K562 (cell line): ENCODE results near the gene SPEG.

Experiments used
- CAMTA2 ChIP-seq: fragments of 250-450 bp; sonication (Bioruptor Pico); conservative IDR thresholded peaks from 2 replicates; pipeline ENCODE4 v1.5.1; 2022
- CBX2 ChIP-seq: fragments of 200-600 bp; sonication (generic); IDR thresholded peaks from one replicate; pipeline ENCODE4 v1.6.1; 2012; ENCODE audit warnings: mild to moderate bottlenecking, low read length, inconsistent platforms; ENCODE audit not compliant: insufficient read depth, poor library complexity, severe bottlenecking
- GATAD2A ChIP-seq: fragments of 450-650 bp; IDR thresholded peaks from 2 replicates; pipeline ENCODE4 v1.6.1; 2017
- JUND ChIP-seq, 2 experiments: IDR thresholded peaks; 2 replicates in 1 of 2; 3 replicates in 1 of 2; pipeline ENCODE4 v1.6.1; 2011; ENCODE audit warnings: borderline replicate concordance in 2 of 2, low read depth in 2 of 2, low read length in 2 of 2, improper control_type of control experiment in 1 of 2, missing biosample characterization in 1 of 2, missing genetic modification characterization in 1 of 2, missing genetic modification reagents in 1 of 2
- NR4A1 ChIP-seq, 2 experiments: fragments of 250-450 bp in 1 of 2; fragments of 450-650 bp in 1 of 2; sonication (Bioruptor Pico) in 1 of 2; IDR thresholded peaks; 2 replicates each; pipeline versions ENCODE4 v1.4.0 to v1.6.1; 2016 to 2020; ENCODE audit warnings: mild to moderate bottlenecking in 2 of 2, missing compliant biosample characterization in 1 of 2, missing genetic modification characterization in 1 of 2, moderate library complexity in 1 of 2
- SMAD4 ChIP-seq: fragments of 250-450 bp; sonication (Bioruptor Pico); conservative IDR thresholded peaks from 2 replicates; pipeline ENCODE4 v1.8.0; 2021; ENCODE audit warnings: inconsistent platforms, mild to moderate bottlenecking, moderate library complexity
- TCF3 ChIP-seq: sonication (generic); formaldehyde crosslinking; IDR thresholded peaks from 2 replicates; pipeline ENCODE4 v1.4.0; 2020; ENCODE audit warnings: mild to moderate bottlenecking, missing genetic modification reagents
- ZFX ChIP-seq: sonication (generic); formaldehyde crosslinking; IDR thresholded peaks from 2 replicates; pipeline ENCODE4 v1.8.0; 2022; ENCODE audit warnings: mild to moderate bottlenecking, missing genetic modification reagents, moderate library complexity
- ZNF253 ChIP-seq: fragments of 250-450 bp; sonication (Bioruptor Pico); conservative IDR thresholded peaks from 2 replicates; pipeline ENCODE4 v1.6.1; 2021; ENCODE audit warnings: mild to moderate bottlenecking
- TF ChIP-seq, protein P1 (sequence below), 3 experiments: IDR thresholded peaks in 2 of 3; conservative IDR thresholded peaks in 1 of 3; 2 replicates each; pipeline ENCODE4 v1.5.1; 2011 to 2012; ENCODE audit warnings: low read length in 3 of 3, mild to moderate bottlenecking in 3 of 3, control low read depth in 2 of 3, improper control_type of control experiment in 1 of 3, inconsistent platforms in 1 of 3, low read depth in 1 of 3, mixed read lengths in 1 of 3, moderate library complexity in 1 of 3; ENCODE audit not compliant: insufficient read depth in 2 of 3
- TF ChIP-seq, protein P2 (sequence below): fragments of 450-650 bp; IDR thresholded peaks from 2 replicates; pipeline ENCODE4 v1.6.1; 2016; ENCODE audit warnings: mild to moderate bottlenecking, moderate library complexity
- TF ChIP-seq, protein P3 (sequence below): sonication (generic); formaldehyde crosslinking; IDR thresholded peaks from 2 replicates; pipeline ENCODE4 v1.8.1; 2022; ENCODE audit warnings: missing genetic modification reagents
- TF ChIP-seq, protein P4 (sequence below): fragments of 450-650 bp; IDR thresholded peaks from 2 replicates; pipeline ENCODE4 v1.6.1; 2016

DNA sequence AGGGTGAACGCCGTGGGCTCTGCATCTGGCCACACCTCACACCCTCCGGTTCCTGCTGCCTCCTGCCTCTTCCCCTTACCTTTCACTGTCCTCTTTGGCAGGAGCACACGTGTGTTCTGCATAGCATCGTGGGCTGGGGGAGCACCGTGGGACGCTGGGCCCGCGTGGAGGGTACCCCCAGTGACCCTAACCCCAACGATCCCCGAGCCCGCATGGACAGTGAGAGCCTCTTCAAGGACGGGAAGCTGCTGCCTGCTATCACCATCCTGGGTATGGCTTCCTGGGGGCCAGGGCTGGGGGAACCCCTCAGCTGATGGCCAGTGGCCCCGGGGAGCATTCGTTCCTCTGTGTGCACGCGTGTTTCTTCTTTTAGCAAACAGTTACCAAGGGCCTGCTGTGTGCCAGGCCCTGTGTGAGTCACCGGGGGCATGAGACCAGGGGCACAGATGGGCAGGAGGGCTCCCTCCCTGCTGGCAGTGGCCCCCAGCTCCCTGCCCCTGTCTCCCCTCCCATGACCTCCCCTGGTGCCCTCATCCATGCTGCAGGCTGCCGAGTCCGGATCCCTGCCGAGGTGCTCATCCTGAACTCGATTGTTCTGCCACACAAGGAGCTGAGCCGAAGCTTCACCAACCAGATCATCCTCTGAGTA lies 71.6 kb downstream of the SPEG start:
- TF ChIP-seq, protein P1, sequence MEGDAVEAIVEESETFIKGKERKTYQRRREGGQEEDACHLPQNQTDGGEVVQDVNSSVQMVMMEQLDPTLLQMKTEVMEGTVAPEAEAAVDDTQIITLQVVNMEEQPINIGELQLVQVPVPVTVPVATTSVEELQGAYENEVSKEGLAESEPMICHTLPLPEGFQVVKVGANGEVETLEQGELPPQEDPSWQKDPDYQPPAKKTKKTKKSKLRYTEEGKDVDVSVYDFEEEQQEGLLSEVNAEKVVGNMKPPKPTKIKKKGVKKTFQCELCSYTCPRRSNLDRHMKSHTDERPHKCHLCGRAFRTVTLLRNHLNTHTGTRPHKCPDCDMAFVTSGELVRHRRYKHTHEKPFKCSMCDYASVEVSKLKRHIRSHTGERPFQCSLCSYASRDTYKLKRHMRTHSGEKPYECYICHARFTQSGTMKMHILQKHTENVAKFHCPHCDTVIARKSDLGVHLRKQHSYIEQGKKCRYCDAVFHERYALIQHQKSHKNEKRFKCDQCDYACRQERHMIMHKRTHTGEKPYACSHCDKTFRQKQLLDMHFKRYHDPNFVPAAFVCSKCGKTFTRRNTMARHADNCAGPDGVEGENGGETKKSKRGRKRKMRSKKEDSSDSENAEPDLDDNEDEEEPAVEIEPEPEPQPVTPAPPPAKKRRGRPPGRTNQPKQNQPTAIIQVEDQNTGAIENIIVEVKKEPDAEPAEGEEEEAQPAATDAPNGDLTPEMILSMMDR (IDR thresholded peaks at IDR 0.05 in 2 of 3, conservative IDR thresholded peaks at IDR 0.05 in 1 of 3; ENCODE audit: insufficient read depth in 2 of 3, low read depth in 1 of 3, low read length in 3 of 3): no peak
- TF ChIP-seq, protein P2, sequence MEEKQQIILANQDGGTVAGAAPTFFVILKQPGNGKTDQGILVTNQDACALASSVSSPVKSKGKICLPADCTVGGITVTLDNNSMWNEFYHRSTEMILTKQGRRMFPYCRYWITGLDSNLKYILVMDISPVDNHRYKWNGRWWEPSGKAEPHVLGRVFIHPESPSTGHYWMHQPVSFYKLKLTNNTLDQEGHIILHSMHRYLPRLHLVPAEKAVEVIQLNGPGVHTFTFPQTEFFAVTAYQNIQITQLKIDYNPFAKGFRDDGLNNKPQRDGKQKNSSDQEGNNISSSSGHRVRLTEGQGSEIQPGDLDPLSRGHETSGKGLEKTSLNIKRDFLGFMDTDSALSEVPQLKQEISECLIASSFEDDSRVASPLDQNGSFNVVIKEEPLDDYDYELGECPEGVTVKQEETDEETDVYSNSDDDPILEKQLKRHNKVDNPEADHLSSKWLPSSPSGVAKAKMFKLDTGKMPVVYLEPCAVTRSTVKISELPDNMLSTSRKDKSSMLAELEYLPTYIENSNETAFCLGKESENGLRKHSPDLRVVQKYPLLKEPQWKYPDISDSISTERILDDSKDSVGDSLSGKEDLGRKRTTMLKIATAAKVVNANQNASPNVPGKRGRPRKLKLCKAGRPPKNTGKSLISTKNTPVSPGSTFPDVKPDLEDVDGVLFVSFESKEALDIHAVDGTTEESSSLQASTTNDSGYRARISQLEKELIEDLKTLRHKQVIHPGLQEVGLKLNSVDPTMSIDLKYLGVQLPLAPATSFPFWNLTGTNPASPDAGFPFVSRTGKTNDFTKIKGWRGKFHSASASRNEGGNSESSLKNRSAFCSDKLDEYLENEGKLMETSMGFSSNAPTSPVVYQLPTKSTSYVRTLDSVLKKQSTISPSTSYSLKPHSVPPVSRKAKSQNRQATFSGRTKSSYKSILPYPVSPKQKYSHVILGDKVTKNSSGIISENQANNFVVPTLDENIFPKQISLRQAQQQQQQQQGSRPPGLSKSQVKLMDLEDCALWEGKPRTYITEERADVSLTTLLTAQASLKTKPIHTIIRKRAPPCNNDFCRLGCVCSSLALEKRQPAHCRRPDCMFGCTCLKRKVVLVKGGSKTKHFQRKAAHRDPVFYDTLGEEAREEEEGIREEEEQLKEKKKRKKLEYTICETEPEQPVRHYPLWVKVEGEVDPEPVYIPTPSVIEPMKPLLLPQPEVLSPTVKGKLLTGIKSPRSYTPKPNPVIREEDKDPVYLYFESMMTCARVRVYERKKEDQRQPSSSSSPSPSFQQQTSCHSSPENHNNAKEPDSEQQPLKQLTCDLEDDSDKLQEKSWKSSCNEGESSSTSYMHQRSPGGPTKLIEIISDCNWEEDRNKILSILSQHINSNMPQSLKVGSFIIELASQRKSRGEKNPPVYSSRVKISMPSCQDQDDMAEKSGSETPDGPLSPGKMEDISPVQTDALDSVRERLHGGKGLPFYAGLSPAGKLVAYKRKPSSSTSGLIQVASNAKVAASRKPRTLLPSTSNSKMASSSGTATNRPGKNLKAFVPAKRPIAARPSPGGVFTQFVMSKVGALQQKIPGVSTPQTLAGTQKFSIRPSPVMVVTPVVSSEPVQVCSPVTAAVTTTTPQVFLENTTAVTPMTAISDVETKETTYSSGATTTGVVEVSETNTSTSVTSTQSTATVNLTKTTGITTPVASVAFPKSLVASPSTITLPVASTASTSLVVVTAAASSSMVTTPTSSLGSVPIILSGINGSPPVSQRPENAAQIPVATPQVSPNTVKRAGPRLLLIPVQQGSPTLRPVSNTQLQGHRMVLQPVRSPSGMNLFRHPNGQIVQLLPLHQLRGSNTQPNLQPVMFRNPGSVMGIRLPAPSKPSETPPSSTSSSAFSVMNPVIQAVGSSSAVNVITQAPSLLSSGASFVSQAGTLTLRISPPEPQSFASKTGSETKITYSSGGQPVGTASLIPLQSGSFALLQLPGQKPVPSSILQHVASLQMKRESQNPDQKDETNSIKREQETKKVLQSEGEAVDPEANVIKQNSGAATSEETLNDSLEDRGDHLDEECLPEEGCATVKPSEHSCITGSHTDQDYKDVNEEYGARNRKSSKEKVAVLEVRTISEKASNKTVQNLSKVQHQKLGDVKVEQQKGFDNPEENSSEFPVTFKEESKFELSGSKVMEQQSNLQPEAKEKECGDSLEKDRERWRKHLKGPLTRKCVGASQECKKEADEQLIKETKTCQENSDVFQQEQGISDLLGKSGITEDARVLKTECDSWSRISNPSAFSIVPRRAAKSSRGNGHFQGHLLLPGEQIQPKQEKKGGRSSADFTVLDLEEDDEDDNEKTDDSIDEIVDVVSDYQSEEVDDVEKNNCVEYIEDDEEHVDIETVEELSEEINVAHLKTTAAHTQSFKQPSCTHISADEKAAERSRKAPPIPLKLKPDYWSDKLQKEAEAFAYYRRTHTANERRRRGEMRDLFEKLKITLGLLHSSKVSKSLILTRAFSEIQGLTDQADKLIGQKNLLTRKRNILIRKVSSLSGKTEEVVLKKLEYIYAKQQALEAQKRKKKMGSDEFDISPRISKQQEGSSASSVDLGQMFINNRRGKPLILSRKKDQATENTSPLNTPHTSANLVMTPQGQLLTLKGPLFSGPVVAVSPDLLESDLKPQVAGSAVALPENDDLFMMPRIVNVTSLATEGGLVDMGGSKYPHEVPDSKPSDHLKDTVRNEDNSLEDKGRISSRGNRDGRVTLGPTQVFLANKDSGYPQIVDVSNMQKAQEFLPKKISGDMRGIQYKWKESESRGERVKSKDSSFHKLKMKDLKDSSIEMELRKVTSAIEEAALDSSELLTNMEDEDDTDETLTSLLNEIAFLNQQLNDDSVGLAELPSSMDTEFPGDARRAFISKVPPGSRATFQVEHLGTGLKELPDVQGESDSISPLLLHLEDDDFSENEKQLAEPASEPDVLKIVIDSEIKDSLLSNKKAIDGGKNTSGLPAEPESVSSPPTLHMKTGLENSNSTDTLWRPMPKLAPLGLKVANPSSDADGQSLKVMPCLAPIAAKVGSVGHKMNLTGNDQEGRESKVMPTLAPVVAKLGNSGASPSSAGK: no peak
- TF ChIP-seq NR4A1 (CRISPR knock-in tag; IDR thresholded peaks at IDR 0.05) (no peak), NR4A1 (tag; IDR thresholded peaks at IDR 0.05) (no peak), TCF3 (CRISPR knock-in tag) (no peak), JUND (IDR thresholded peaks at IDR 0.05; ENCODE audit: borderline replicate concordance, low read depth, low read length) (no peak), JUND (tag; IDR thresholded peaks at IDR 0.05; ENCODE audit: borderline replicate concordance, low read depth, low read length) (no peak), ZFX (CRISPR knock-in tag) (no peak), ZNF253 (CRISPR knock-in tag) (no peak), CAMTA2 (CRISPR knock-in tag) (no peak), SMAD4 (CRISPR knock-in tag) (no peak), GATAD2A (no peak), CBX2 (no peak)
- TF ChIP-seq, protein P3, sequence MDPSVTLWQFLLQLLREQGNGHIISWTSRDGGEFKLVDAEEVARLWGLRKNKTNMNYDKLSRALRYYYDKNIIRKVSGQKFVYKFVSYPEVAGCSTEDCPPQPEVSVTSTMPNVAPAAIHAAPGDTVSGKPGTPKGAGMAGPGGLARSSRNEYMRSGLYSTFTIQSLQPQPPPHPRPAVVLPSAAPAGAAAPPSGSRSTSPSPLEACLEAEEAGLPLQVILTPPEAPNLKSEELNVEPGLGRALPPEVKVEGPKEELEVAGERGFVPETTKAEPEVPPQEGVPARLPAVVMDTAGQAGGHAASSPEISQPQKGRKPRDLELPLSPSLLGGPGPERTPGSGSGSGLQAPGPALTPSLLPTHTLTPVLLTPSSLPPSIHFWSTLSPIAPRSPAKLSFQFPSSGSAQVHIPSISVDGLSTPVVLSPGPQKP (CRISPR knock-in tag): no peak
- TF ChIP-seq, protein P4, sequence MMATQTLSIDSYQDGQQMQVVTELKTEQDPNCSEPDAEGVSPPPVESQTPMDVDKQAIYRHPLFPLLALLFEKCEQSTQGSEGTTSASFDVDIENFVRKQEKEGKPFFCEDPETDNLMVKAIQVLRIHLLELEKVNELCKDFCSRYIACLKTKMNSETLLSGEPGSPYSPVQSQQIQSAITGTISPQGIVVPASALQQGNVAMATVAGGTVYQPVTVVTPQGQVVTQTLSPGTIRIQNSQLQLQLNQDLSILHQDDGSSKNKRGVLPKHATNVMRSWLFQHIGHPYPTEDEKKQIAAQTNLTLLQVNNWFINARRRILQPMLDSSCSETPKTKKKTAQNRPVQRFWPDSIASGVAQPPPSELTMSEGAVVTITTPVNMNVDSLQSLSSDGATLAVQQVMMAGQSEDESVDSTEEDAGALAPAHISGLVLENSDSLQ: no peak
